ENCODE data around the gene EPB41L4B.

GRCh38 chr9:109198736-109199382 lies 122.0 kb downstream of the EPB41L4B start:
- TF ChIP-seq CTCF (IDR thresholded peaks at IDR 0.05; ENCODE audit: poor library complexity, severe bottlenecking): no peak
- TF ChIP-seq TAF1 (IDR thresholded peaks at IDR 0.05; ENCODE audit: low read depth): no peak
- TF ChIP-seq POLR2AphosphoS5 (IDR thresholded peaks at IDR 0.05): no peak
- no peak for TF ChIP-seq EP300 (conservative IDR thresholded peaks at IDR 0.05; ENCODE audit: poor library complexity, severe bottlenecking)
- TF ChIP-seq REST (IDR thresholded peaks at IDR 0.05; ENCODE audit: borderline replicate concordance): no peak

Measured in neural cell (in vitro differentiated cells).